ENCODE data around the gene PTPRO.

- TF ChIP-seq, protein P1, sequence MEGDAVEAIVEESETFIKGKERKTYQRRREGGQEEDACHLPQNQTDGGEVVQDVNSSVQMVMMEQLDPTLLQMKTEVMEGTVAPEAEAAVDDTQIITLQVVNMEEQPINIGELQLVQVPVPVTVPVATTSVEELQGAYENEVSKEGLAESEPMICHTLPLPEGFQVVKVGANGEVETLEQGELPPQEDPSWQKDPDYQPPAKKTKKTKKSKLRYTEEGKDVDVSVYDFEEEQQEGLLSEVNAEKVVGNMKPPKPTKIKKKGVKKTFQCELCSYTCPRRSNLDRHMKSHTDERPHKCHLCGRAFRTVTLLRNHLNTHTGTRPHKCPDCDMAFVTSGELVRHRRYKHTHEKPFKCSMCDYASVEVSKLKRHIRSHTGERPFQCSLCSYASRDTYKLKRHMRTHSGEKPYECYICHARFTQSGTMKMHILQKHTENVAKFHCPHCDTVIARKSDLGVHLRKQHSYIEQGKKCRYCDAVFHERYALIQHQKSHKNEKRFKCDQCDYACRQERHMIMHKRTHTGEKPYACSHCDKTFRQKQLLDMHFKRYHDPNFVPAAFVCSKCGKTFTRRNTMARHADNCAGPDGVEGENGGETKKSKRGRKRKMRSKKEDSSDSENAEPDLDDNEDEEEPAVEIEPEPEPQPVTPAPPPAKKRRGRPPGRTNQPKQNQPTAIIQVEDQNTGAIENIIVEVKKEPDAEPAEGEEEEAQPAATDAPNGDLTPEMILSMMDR (IDR thresholded peaks at IDR 0.05) = no peak
- no peak for TF ChIP-seq POLR2A (IDR thresholded peaks at IDR 0.05)
Observed at GRCh38 chr12:15477761-15478160, 155.5 kb downstream of the PTPRO start.
